ENCODE data around the gene IMPDH1.

GRCh38 chr7:128402356-128402755, 7.4 kb downstream of the IMPDH1 start:
- TF ChIP-seq POLR2A (IDR thresholded peaks at IDR 0.05) (no peak), CTCF (IDR thresholded peaks at IDR 0.05) (no peak), EP300 (IDR thresholded peaks at IDR 0.05) (no peak), POLR2AphosphoS5 (IDR thresholded peaks at IDR 0.05) (no peak)

Measured in upper lobe of left lung (tissue), 4 donors.